Ovary (tissue), 9 donors: ENCODE measurements around the gene BUD13. TPM values are rescaled to one million over a fixed set of nuclear protein-coding genes. Genes with fewer than 3 reads are reported as not detected.

Experiments
- DNase-seq, 5 donors: peaks; one replicate each; pipeline ENCODE4 v3.0.0-alpha.2; 2019 to 2020
- H3K27ac ChIP-seq, 2 donors: fragments of 200-600 bp; one replicate each; pipeline versions ENCODE4 v1.5.1 to v1.8.0; 2019 to 2022
- H3K27me3 ChIP-seq: fragments of 200-600 bp; one replicate; pipeline ENCODE4 v1.8.0; 2022
- H3K36me3 ChIP-seq: fragments of 200-600 bp; sonication (generic); one replicate; pipeline ENCODE4 v1.5.1; 2019
- H3K4me1 ChIP-seq: one replicate; pipeline ENCODE4 v1.8.1; 2013; ENCODE audit warnings: mild to moderate bottlenecking, moderate library complexity; ENCODE audit not compliant: insufficient read depth
- H3K4me3 ChIP-seq: fragments of 200-600 bp; sonication (generic); one replicate; pipeline ENCODE4 v1.5.1; 2017
- H3K9me3 ChIP-seq, 2 donors: fragments of 200-600 bp in 1 of 2; sonication (generic) in 1 of 2; one replicate each; pipeline versions ENCODE4 v1.5.1 to v1.8.1; 2013 to 2019; ENCODE audit warnings: mild to moderate bottlenecking in 1 of 2, moderate library complexity in 1 of 2
- EP300 ChIP-seq: sonication (generic); formaldehyde crosslinking; IDR thresholded peaks from one replicate; pipeline ENCODE4 v1.6.1; 2017; ENCODE audit warnings: antibody characterized with exemption
- POLR2A ChIP-seq: fragments of 450-650 bp; IDR thresholded peaks from one replicate; pipeline ENCODE4 v1.6.1; 2017; ENCODE audit warnings: antibody characterized with exemption, mild to moderate bottlenecking, moderate library complexity
- WGBS, 3 donors: extraction: QIAGEN DNeasy Blood & Tissue Kit in 1 of 3; methylation state at CpG; one replicate each; pipeline versions ENCODE4 v1.1.5 to v1.1.7; 2013 to 2017; 5-methylcytosine and 5-hydroxymethylcytosine counted together
- intact Hi-C, 4 donors: fragments of 100-400 bp; cut with DNase I; formaldehyde crosslinking; loops; one replicate each; pipeline versions ENCODE4 v1.11.0 to v1.15.1; 2022 to 2023
- polyA plus RNA-seq, 2 donors: library from polyadenylated mRNA; stranded (reverse); fragments of 200-250 nt in 1 of 2; fragments of 350-450 nt in 1 of 2; fragmentation: Illumina TruSeq in 1 of 2; extraction: RNeasy Lipid Tissue Mini Kit (QIAGEN cat#74804) in 1 of 2; gene quantifications; one replicate each; pipeline ENCODE4 v1.2.3, GENCODE V29; 2013 to 2014
- total RNA-seq, 7 donors: library from RNA; depleted of rRNA in 2 of 7; stranded (reverse); fragments of >200 nt in 2 of 7; fragmentation: NEBNext Ultra II Directional in 3 of 7; extraction: Animal tissue kit (Norgen Biotek cat#: 25700) in 3 of 7; gene quantifications; one replicate each; pipeline versions ENCODE4 v1.1.0 to v1.2.4, GENCODE V29; 2016 to 2023
- TF ChIP-seq, protein P1 (sequence below), 3 donors: fragments of 450-650 bp in 2 of 3; fragments of 200-600 bp in 1 of 3; IDR thresholded peaks; one replicate each; pipeline versions ENCODE4 v1.5.1 to v1.8.0; 2016 to 2022; ENCODE audit warnings: antibody characterized with exemption in 3 of 3, mild to moderate bottlenecking in 1 of 3
- donor health status: DM: no; HTN: no; CAD: no; lungs with moderate emphysema.
- donor health status: DM: no; HTN: no; CAD: no.
- donor health status: Bipolar disorder and iron deficiency.
- donor health status: DM: yes; HTN: yes; CAD: no.
- donor health status: DM: no; HTN: no; CAD: no.
- donor health status: DM: yes; HTN: yes; CAD: no.

Gene BUD13
- total and polyA plus RNA-seq, 9 donors, result 14.3 to 25.0 (median 17.0) TPM

DNA sequence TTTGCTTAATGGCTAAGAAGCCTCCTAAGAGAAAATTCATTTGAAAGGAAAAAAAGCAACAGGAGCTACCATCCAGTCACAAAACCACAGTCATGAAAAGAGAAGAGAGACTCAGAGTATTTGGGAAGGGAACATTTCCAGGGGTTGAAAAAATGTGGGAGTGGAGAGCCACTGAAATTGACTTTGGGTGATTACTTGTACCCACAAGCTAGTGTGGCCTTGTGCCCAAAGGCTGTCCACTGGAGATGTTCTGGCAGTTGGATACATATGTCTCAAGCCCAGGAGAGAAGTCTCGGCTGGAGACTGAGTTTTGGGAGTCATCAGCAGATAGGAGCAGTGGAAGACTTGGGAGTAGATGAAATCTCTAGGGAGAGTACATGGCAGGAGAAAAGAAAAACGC, 22.1 kb upstream of the BUD13 start:
- DNase-seq, result no peak
- TF ChIP-seq POLR2A (no peak), EP300 (no peak)
- TF ChIP-seq, protein P1, sequence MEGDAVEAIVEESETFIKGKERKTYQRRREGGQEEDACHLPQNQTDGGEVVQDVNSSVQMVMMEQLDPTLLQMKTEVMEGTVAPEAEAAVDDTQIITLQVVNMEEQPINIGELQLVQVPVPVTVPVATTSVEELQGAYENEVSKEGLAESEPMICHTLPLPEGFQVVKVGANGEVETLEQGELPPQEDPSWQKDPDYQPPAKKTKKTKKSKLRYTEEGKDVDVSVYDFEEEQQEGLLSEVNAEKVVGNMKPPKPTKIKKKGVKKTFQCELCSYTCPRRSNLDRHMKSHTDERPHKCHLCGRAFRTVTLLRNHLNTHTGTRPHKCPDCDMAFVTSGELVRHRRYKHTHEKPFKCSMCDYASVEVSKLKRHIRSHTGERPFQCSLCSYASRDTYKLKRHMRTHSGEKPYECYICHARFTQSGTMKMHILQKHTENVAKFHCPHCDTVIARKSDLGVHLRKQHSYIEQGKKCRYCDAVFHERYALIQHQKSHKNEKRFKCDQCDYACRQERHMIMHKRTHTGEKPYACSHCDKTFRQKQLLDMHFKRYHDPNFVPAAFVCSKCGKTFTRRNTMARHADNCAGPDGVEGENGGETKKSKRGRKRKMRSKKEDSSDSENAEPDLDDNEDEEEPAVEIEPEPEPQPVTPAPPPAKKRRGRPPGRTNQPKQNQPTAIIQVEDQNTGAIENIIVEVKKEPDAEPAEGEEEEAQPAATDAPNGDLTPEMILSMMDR (IDR thresholded peaks at IDR 0.05), result no peak
- no peak overlapping the region for H3K4me3 ChIP-seq
- no peaks in the 10 kb centered on the region for H3K36me3 ChIP-seq
- no peaks in the 10 kb centered on the region for H3K27me3 ChIP-seq
- H3K4me1 ChIP-seq, result peaks cover 4% of the 10 kb centered on the region
- WGBS, 3 donors, result 75 to 87% (median 85%) methylated on average over 2 of the region's 2 CpGs
- H3K27ac ChIP-seq, result no peak overlapping the region
- intact Hi-C loops, result loop anchor here (5.0 to 10.0 kb wide), 4 partner anchors 37 to 437 kb away; partner anchors contain the start of genes APOA1 (in 3 of the 4), PCSK7 (in 1 of the 4) and RNF214 (in 1 of the 4)
- no peaks in the 10 kb centered on the region for H3K9me3 ChIP-seq

DNA sequence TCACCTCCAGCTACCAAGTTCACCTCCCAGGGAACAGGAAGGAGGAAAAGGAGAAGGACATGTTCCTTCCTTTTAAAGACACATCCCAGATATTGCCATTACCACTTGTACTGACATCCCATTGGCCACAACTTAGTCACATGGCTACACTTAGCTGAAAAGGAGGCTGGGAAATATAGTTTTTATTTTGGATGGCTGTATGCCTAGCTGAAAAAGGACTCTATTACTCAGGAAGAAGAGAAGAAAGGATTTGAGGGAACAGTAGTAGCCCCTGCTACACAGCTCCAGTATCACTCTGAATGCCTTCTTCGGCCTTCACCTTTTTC, 20.9 kb upstream of the BUD13 start:
- H3K27me3 ChIP-seq, result no peaks in the 10 kb centered on the region
- H3K36me3 ChIP-seq, result no peaks in the 10 kb centered on the region
- no peaks in the 10 kb centered on the region for H3K9me3 ChIP-seq
- no peak overlapping the region for H3K27ac ChIP-seq
- DNase-seq, result no peak
- peaks cover 4% of the 10 kb centered on the region for H3K4me1 ChIP-seq
- TF ChIP-seq, protein P1 (IDR thresholded peaks at IDR 0.05), result no peak
- TF ChIP-seq POLR2A (no peak), EP300 (no peak)
- intact Hi-C loops, result loop anchor here (2.0 to 10.0 kb wide), 5 partner anchors 39 to 439 kb away; partner anchors contain the start of genes APOA1 (in 3 of the 4), PCSK7 (in 1 of the 4) and RNF214 (in 1 of the 4)
- 94 to 100% (median 95%) methylated on average over 1 of the region's 1 CpG for WGBS, 3 donors
- no peak overlapping the region for H3K4me3 ChIP-seq

DNA sequence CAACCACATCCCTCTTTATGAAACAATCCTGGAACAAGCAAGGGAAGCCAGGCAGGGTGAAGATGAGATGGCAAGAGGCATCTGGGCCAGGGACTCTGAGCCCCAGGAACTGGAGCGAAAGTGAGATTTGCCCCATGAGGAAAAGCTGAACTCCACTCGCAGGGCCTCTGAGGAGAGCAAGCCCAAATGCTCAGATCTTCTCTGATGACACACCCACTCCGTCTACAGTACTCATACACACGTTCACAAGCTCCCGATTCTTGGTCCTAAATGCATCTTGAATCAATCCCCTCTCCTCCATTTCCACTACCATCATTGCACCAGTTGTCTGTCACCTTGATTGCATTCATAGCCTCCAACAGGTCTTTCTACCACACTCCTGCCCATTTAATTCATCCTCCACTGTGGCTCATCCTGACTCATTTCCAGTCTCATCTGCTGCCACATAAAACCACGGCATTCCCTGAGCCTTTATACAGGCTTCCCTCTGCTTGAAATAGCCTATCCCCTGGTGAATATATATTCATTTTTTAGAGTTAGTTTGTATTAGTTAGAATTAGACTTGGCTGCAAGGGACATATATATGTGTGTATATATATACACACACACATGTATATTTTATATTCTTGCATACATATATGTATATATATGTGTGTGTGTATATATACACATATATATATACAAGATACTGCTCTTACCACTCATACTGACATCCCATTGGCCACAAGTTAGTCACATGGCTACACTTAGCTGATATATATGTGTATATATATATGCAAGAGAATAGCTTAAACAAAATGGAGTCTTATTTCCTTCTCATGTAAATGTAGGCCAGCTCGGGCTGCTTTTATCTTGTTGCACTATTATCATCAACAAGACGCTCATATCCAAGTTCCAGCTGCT, 20.3 kb upstream of the BUD13 start:
- intact Hi-C loops, result loop anchor here (2.0 to 10.0 kb wide), 5 partner anchors 39 to 439 kb away; partner anchors contain the start of genes APOA1 (in 3 of the 4), PCSK7 (in 1 of the 4) and RNF214 (in 1 of the 4)
- no peak for DNase-seq
- Histone ChIP-seq H3K4me3 (no peak overlapping the region), H3K4me1 (peaks cover 6% of the 10 kb centered on the region), H3K27me3 (no peaks in the 10 kb centered on the region), H3K9me3 (no peaks in the 10 kb centered on the region), H3K36me3 (no peaks in the 10 kb centered on the region), H3K27ac (no peak overlapping the region)
- 59 to 76% (median 75%) methylated on average over 8 of the region's 8 CpGs for WGBS, 3 donors
- TF ChIP-seq, protein P1 (IDR thresholded peaks at IDR 0.05), result no peak
- no peak for TF ChIP-seq EP300
- TF ChIP-seq POLR2A, result no peak

DNA sequence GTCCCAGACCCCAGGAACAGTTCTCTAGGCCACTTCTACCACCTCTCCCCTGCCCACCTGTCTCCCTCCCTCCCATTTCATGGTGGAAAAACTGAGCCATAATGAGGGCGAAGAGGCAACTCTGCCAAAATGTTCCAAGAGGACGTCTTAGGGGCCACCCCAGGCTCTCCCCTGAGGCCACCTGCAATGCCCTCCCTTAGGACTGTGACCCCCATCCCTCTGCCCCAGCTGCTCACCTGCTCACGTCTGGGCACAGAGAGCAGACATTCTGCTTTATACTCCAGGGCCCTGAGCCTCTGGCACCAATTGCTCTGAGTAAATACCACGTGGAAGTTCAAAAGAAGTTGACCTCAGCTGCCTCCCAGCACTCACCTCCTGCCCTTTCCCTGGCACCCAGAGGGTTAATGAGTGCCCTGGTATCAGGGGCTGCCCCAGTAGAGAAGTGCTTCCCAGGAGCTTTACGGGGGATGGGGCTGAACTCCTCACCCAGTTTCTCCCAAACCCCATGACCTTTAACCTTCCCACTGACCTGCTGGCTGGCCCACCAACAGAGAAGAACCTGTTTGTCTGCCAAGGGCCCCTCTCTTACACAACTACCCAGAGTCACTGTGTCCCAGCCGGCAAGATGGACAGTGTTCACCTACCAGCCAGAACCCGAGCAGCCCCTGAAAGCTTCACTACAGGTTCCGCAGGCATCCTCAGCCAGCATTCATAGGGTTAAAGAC, 19.5 kb upstream of the BUD13 start:
- no peaks in the 10 kb centered on the region for H3K36me3 ChIP-seq
- intact Hi-C loops, result loop anchor here (2.0 to 10.0 kb wide), 5 partner anchors 40 to 440 kb away; partner anchors contain the start of genes APOA1 (in 3 of the 4), PCSK7 (in 1 of the 4) and RNF214 (in 1 of the 4)

More for the DNA sequence above, 19.5 kb upstream of the BUD13 start:
- Histone ChIP-seq H3K27ac (no peak overlapping the region), H3K9me3 (no peaks in the 10 kb centered on the region), H3K4me3 (no peak overlapping the region), H3K27me3 (no peaks in the 10 kb centered on the region), H3K4me1 (peaks cover 6% of the 10 kb centered on the region)
- TF ChIP-seq, protein P1 (IDR thresholded peaks at IDR 0.05), result no peak
- no peak for TF ChIP-seq POLR2A
- no peak for DNase-seq
- 78 to 82% (median 78%) methylated on average over 8 of the region's 8 CpGs for WGBS, 3 donors
